ENCODE data around the gene ATP2B2.

GRCh38 chr3:10312861-10313260 lies 192.5 kb downstream of the ATP2B2 start:
- TF ChIP-seq CTCF (conservative IDR thresholded peaks at IDR 0.05; ENCODE audit: low read length) = no peak
- no peak for TF ChIP-seq EZH2phosphoT487 (IDR thresholded peaks at IDR 0.05; ENCODE audit: borderline replicate concordance, low read depth, low read length)
